ENCODE data around the gene FAM83G.
A peak's percentile ranks its signal among the peaks of the same experiment; 100 is the strongest.
"Not testable (repeated sequence)": the region's sequence is repeated elsewhere in the genome, so short reads cannot be mapped to it uniquely, and the experiment has no call there.

FAM83G gene

DNA sequence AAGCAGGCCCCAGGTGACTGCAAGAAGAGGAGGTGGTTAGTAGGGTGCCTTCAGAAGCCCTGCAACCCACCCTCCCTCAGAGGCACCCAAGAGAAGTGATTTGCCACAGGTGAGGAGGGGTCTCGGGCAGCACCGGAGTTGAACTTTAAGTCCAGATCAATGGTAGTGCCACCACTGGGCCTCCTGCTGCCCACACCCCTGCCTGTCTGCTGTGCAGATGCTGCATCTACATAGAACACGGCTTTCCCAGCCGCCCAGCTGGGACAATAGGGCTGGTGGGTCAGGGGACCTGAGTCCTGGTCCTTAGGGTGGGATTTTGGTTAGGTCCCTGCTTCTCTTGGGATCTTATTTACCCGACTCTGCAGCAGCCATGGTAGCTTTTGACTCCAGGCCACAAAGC is 17.6 kb upstream of the FAM83G start:
- DNase-seq = no peak

DNA sequence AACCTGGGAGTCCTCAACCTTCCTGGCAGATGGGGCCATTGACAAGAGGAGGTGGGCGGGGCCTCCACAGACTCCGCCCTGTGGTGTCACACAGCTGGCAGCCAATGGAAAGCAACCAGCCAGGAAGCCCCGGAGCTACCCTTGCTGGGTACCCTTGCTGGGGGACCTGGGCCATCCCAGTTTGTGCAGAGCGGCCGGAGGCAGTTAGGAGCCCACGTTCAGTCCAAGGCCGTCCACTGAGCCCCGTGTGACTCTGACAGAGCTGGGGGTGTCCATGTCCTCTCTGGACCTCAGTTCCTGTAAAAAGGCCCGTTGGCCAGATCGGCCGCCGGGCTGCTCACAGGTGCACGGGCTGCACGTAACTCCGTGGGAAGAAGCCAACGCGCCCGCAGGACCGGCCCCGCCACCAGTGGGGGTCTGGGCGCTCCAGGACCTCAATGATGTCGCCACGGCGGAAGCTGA is 17.1 kb upstream of the FAM83G start:
- DNase-seq = no peak

DNA sequence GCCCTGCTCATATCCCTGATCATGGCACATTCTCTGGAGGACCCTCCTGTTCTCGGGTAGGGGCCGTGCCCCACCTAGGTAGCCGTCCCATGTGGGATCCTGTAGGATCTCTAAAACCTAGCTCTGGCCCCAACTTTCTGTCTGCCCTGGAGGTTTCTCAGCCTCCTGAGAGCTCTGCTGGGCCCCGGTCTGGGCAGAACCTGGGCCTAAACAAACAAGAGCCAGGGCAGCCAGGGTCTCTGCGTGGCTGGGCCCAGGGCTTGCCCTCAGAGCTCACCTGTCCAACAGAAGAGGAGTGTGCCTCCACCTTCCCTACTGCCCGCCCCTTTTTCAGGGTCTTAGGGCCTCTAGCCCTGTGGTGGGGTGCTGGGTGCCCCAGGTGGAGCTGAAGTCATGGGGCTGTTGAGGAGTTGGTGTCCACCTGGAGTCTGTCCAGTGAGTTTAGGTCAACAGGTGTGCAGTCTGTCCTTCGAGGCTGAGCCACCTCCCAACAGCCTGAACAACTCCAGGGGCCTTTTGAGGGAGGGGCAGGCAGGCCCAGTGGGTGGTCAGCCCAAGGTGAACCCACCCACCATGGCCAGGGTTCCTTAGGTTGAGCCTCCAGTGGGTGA is 16.6 kb upstream of the FAM83G start:
- DNase-seq = not testable (repeated sequence)

- no peak for DNase-seq
These were observed 15.5 kb upstream of the FAM83G start for GRCh38 chr17:19020016-19020415.

- DNase-seq = peak; percentile 41
These were observed 14.7 kb upstream of the FAM83G start for GRCh38 chr17:19019041-19019941.

GRCh38 chr17:19018600-19018950 is 14.0 kb upstream of the FAM83G start:
- no peak for DNase-seq

DNA sequence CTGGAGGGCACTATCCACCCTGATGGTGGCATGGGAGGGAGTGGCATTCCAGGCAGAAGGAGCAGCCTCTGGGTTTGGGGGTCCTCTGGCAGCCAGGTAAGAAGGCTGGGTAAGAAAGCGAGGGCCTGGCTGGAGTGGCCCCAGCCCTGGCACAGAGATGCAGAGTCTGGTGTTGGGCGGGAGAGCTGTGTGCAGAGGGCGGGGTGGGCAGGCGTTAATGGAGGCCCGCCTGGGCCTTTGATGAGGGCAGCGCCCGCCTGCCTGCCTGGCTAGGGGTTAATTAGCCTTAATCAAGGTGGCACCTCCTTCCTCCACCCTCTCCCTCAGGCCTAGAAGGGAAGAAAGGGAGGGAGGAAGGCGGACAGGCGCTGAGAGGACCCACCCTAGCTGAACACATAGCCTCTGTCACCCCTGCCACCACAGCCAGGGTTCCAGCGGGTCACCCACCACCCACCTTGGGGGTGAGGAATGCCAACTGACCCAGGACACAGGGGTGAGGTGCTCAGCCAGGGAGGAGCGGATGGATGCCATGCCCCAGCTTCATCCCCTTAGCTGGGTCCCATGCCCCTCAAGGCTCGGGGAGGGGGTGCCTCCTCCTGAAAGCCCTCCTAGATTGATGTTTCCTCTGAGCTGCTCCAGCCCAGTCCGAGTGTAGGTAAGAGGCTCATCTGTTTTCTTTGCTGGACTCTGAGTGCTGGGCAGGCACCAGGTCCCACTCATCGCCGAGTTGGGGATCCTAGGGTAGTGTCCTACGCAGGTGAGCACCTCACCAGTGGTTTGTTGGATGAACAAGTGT is 13.4 kb upstream of the FAM83G start:
- DNase-seq = no peak

DNA sequence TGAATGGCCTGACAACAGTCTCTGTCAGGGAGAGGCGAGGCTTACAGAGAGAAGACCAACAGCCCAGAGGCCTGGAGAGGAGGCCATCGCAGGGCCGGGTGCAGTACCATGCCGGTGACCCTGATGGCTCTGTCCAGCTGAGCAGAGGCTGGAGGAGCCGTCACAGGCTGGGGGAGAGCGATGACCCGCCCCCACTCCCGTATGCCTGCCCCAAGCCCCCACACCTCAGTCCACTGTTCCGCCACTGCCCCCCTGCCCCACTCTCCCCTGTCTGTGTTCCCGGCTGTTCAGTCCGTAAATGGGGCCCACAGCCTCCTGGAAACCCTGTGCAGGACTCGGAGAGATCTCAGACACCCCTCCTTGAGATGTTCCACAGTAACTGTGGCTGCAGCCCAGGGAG is 12.8 kb upstream of the FAM83G start:
- DNase-seq = no peak

- no peak for DNase-seq
These were observed 12.3 kb upstream of the FAM83G start for GRCh38 chr17:19016881-19017280.

DNA sequence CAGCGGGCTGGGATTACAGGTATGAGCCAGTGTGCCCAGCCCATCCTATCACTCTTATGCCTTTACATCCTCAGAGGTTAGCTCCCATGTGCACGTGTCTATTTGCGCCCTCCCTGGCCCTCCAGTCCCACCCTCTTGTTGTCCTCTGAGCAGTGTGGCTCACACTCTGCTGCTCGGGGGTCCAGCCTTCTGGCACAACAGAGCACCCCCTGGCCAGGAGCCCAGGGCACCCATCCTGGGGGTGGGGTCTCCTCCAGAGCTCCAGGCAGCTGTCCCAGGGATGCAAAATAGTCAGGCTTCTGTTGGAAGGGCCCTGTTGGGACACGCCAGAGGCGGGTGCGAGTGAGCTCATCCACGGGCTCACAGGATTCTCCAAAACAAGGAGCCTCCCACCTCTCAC is 11.7 kb upstream of the FAM83G start:
- DNase-seq = peak; percentile 82

DNA sequence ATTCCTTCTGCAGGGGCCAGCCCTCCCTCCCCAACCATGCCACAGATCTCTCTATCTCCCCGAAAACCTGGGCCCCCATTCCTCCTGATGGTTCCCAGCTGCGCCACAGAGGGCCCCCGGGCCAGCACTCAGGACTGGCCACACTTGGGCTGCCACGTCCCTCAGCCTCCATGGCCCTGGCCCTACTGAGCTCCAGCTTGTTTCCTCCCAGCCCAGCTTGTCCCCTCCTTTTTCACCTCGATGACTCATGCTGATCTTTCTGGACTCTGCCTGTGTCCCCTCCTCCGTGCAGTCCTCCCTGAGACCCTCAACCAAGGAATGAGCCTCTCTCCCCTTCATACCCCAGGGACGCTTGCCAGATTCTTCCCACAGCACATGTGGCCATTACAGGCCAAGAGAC is 10.9 kb upstream of the FAM83G start:
- no peak for DNase-seq

DNA sequence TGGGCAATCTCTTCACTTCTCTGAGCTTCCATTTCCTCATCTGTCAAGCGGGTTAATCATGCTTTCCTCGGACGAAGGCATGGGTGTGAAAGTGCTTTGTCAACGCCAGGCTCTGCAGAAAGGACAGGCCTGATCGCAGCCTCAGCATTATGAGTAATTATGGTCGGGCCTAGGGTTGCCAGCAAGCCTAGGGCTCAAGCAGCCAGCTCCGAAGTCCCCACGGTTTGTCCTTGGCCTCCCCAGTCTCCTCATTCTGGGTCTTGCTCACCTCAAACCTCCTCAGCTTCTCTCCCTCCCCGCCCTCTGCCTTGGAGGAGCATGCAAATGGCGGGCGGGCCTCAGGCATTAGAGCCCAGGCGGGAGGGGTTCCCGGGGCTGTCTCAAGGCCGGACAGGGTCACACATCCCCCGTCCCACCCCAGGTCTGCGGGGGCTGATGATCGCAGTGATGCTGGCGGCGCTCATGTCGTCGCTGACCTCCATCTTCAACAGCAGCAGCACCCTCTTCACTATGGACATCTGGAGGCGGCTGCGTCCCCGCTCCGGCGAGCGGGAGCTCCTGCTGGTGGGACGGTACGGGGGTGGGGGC is 10.2 kb upstream of the FAM83G start:
- no peak for DNase-seq

- no peak for DNase-seq
These were observed 9.5 kb upstream of the FAM83G start for GRCh38 chr17:19013806-19014627.

DNA sequence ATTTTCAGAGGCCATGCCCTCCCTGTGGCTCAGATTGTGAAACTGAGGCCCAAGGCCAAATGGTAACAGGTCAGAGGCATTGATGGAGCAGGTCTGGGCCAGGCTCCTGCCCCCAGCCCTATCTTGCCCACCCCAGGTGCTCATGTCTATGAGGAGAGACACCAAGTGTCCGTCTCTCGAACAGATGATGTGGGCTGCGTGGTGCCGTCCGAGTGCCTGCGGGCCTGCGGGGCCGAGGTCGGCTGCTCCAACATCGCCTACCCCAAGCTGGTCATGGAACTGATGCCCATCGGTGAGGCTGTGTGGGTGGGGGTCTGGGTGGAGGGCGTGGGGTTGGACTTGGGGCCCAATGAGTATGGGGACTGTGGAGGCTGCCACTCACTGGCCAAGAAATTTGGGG is 8.7 kb upstream of the FAM83G start:
- no peak for DNase-seq

DNA sequence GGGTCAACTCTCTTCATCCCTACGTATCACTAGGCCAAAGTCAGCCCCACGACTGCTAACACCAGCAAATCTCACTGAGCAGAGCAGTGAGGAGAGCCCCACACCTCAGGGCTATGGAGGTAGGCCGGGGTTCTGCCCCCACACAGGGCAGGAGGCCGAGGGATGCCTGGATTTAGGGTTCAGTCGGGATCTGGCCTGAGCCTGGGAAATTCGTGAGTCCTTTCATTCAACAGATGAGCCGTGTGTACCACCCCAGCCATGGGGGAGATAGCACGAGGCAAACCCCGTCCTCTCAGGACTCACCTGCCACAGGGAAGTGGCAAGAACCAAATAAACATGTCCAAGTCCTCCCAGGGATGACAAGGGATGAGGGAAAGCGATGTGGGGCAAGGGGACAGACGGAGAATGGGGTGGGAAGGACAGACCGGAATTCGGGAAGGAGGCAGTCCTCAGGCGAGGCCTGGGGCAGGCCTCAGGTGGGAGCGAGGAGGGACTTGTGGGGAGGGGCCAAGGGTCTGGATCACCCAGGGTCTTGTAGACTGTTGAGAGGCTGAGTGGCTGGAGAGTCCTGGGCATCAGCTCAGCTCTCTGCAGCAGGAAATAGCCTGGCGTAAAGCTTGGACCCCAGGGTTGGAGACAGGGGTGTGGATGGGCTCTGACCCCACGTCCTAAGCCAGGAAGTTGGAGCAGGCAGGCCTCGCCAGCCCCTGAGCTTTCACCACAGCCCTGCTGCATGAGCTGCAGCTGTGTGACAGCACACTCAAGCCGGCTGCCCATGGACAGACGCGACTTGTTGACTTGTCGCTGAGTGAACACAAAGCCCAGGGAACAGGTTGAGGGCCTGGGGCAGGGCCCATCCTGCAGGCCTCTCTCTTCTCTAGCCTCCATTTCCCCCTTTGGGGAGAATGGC is 7.9 kb upstream of the FAM83G start:
- DNase-seq = no peak

DNA sequence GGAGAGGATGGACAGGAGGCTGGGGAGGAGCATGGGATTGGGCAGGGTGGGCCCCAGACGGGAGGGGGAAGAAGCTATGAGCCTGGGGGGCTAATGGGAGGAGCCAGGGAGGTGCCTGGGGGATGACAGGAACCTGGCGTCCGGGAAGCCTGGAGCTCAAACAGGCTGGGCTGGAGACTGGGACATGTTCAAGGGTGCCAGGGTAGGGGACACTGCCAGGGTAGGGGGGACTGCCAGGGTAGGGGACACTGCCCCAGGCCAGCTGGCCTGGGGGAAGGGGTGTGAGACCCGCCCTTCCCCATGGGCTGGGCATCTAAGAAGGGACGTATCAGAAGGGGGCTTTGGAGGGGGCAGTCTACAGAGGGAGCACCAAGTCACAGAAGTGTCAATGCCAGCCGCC is 7.0 kb upstream of the FAM83G start:
- DNase-seq = no peak

GRCh38 chr17:19010729-19011505 is 6.4 kb upstream of the FAM83G start:
- DNase-seq = no peak

DNA sequence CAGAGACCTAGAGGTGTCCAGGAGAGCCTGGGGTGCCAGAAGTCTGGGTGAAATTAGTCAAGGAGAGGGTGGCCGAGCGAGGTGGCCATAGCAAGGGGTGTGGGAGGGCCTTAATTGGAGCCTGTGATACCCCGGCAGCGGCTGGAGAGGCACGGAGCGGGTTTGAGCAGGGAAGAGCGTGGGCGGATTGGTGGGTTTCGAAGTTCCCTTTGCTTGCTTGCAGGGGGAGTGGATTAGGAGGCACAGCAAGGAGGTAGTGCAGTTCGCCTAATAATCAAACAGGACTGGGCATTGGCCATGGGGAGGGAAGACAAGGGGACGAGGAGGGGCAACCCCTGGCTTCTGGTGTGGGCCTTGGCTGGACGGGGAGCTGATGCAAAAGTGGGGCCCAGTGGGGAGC is 5.4 kb upstream of the FAM83G start:
- no peak for DNase-seq

DNA sequence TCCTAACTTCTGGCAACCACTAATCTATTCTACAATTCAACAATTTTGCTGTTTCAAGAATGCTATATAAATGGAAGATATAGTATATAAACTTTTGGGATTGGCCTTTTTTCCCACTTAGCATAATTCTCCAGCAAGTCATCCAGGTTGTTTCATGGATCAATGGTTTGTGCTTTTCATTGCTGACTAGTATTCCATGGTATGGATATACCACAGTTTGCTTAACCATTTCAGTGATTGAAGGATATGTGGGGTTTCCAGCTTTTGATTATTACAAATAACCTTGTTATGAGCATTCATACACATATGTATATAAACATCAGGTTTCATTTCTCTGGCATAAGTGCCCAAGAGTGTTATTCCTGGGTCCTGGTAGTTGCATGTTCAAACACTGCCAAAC is 2.1 kb upstream of the FAM83G start:
- no peak for DNase-seq

DNA sequence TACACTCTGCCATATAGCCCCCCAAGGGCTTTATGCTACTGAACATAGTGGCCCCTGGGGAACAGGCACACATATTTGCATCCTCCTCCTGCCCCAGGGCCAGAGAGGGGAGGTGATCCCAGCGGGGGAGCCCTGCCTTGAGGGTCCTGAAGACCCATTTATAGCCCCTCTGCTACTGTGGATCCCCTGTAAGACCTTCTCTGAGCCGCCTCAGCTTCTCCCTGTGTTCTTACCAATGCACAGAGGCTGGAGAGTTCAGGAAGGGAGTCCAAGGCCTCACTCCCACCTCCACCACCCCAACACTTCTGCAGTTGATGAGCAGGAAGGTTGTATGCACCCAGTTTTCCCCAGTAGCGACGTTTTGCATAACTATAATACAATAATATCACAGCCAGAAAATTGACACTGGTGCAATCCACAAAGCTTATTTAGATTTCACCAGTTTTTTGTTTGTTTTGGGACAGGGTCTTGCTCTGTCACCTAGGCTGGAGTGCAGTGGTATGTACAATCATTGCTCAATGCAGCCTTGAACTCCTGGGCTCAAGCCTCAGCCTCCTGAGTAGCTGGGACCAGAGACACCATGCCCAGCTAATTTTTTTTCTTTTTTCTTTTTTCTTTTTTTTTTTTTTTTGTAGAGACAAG is 1.3 kb upstream of the FAM83G start:
- no peak for DNase-seq

Measured in NCI-H1694 treated with DMSO at 0.1 percent for 48 hours (cell line).